Activated T-cell treated with anti-CD3 and anti-CD28 coated beads, Interleukin-2, amount 50 U/mL, for 4 hours (primary cell): Measurements from ENCODE around the gene SCAF8. TPM values are rescaled to one million over a fixed set of nuclear protein-coding genes. Genes with fewer than 3 reads are reported as not detected.
"Not testable (repeated sequence)": the region's sequence is repeated elsewhere in the genome, so short reads cannot be mapped to it uniquely, and the experiment has no call there.

Source experiments
- ATAC-seq, 2 donors: fragments of 200-7000 bp; cut with Tn5 transposase; one replicate each; pipeline ENCODE4 v1.10.0; 2021
- DNase-seq: peaks from one replicate; pipeline ENCODE4 v3.0.0-alpha.2; 2020
- H3K27me3 Mint-ChIP-seq: one replicate; pipeline ENCODE4 v1.8.0; 2021; ENCODE audit warnings: low read depth, mixed read lengths
- H3K36me3 Mint-ChIP-seq: one replicate; pipeline ENCODE4 v1.8.0; 2022; ENCODE audit warnings: mixed read lengths; ENCODE audit not compliant: insufficient read depth
- H3K4me1 Mint-ChIP-seq: one replicate; pipeline ENCODE4 v1.8.0; 2021; ENCODE audit warnings: low read depth, mixed read lengths
- H3K4me3 Mint-ChIP-seq: one replicate; pipeline ENCODE4 v1.8.0; 2021; ENCODE audit warnings: mild to moderate bottlenecking, moderate library complexity, mixed read lengths
- H3K9me3 Mint-ChIP-seq: one replicate; pipeline ENCODE4 v1.8.0; 2021; ENCODE audit warnings: mixed read lengths
- total RNA-seq, 3 donors: library from RNA; stranded (reverse); gene quantifications; one replicate each; pipeline ENCODE4 v1.2.1, GENCODE V29; 2021

SCAF8 gene
- total RNA-seq, 3 donors from 2014 or later = 39.1 to 43.4 (median 43.1) TPM

- peaks cover 73% of the 10 kb centered on the region for H3K4me1 Mint-ChIP-seq
- ATAC-seq = no peak
- no peak overlapping the region for H3K4me3 Mint-ChIP-seq
- DNase-seq = no peak
- no peaks in the 10 kb centered on the region for H3K9me3 Mint-ChIP-seq
- H3K36me3 Mint-ChIP-seq = peaks cover 12% of the 10 kb centered on the region
- H3K27me3 Mint-ChIP-seq = no peaks in the 10 kb centered on the region
Observed at GRCh38 chr6:154749341-154749740, 16.1 kb downstream of the SCAF8 start.

GRCh38 chr6:154751011-154751800 lies 18.0 kb downstream of the SCAF8 start:
- H3K4me1 Mint-ChIP-seq = peaks cover 69% of the 10 kb centered on the region
- peak; percentile 43 for ATAC-seq

GRCh38 chr6:154752022-154752421 lies 18.8 kb downstream of the SCAF8 start:
- Mint-ChIP-seq H3K4me3 (no peak overlapping the region), H3K4me1 (peaks cover 65% of the 10 kb centered on the region), H3K9me3 (no peaks in the 10 kb centered on the region), H3K36me3 (peaks cover 8% of the 10 kb centered on the region), H3K27me3 (no peaks in the 10 kb centered on the region)
- no peak for DNase-seq
- ATAC-seq = no peak

More at GRCh38 chr6:154751011-154751800, 18.0 kb downstream of the SCAF8 start:
- H3K4me3 Mint-ChIP-seq = no peak overlapping the region
- no peak for DNase-seq
- H3K36me3 Mint-ChIP-seq = peaks cover 10% of the 10 kb centered on the region
- no peaks in the 10 kb centered on the region for H3K9me3 Mint-ChIP-seq
- H3K27me3 Mint-ChIP-seq = no peaks in the 10 kb centered on the region

GRCh38 chr6:154754152-154754551 lies 20.9 kb downstream of the SCAF8 start:
- ATAC-seq (peak in 1 of 2 donors; percentile 45), DNase-seq (no peak)
- peaks cover 16% of the 10 kb centered on the region for H3K36me3 Mint-ChIP-seq
- H3K4me1 Mint-ChIP-seq = peaks cover 67% of the 10 kb centered on the region
- no peak overlapping the region for H3K4me3 Mint-ChIP-seq
- no peaks in the 10 kb centered on the region for H3K27me3 Mint-ChIP-seq
- H3K9me3 Mint-ChIP-seq = no peaks in the 10 kb centered on the region

GRCh38 chr6:154757352-154758050 lies 24.3 kb downstream of the SCAF8 start:
- peaks cover 55% of the 10 kb centered on the region for H3K4me1 Mint-ChIP-seq
- H3K4me3 Mint-ChIP-seq = no peak overlapping the region
- no peak for DNase-seq
- no peaks in the 10 kb centered on the region for H3K27me3 Mint-ChIP-seq
- ATAC-seq = no peak
- H3K36me3 Mint-ChIP-seq = peaks cover 13% of the 10 kb centered on the region
- H3K9me3 Mint-ChIP-seq = no peaks in the 10 kb centered on the region

- Mint-ChIP-seq H3K9me3 (no peaks in the 10 kb centered on the region), H3K27me3 (no peaks in the 10 kb centered on the region), H3K36me3 (peaks cover 16% of the 10 kb centered on the region), H3K4me3 (no peak overlapping the region), H3K4me1 (peaks cover 58% of the 10 kb centered on the region)
- ATAC-seq (no peak), DNase-seq (no peak)
Observed at GRCh38 chr6:154758125-154758524, 24.9 kb downstream of the SCAF8 start.

GRCh38 chr6:154763650-154764049 lies 30.4 kb downstream of the SCAF8 start:
- H3K27me3 Mint-ChIP-seq = no peaks in the 10 kb centered on the region

GRCh38 chr6:154765273-154765672 lies 32.1 kb downstream of the SCAF8 start:
- DNase-seq = no peak
- Mint-ChIP-seq H3K27me3 (no peaks in the 10 kb centered on the region), H3K4me1 (peaks cover 78% of the 10 kb centered on the region), H3K4me3 (no peak overlapping the region), H3K36me3 (peaks cover 15% of the 10 kb centered on the region), H3K9me3 (no peaks in the 10 kb centered on the region)
- ATAC-seq = no peak

More at GRCh38 chr6:154763650-154764049, 30.4 kb downstream of the SCAF8 start:
- Mint-ChIP-seq H3K36me3 (peaks cover 14% of the 10 kb centered on the region), H3K9me3 (no peaks in the 10 kb centered on the region), H3K4me3 (no peak overlapping the region), H3K4me1 (peaks cover 72% of the 10 kb centered on the region)
- no peak for DNase-seq
- ATAC-seq = no peak

GRCh38 chr6:154766288-154766687 lies 33.1 kb downstream of the SCAF8 start:
- ATAC-seq (no peak), DNase-seq (no peak)
- peaks cover 80% of the 10 kb centered on the region for H3K4me1 Mint-ChIP-seq
- peaks cover 18% of the 10 kb centered on the region for H3K36me3 Mint-ChIP-seq
- H3K27me3 Mint-ChIP-seq = no peaks in the 10 kb centered on the region
- H3K4me3 Mint-ChIP-seq = no peak overlapping the region
- no peaks in the 10 kb centered on the region for H3K9me3 Mint-ChIP-seq

GRCh38 chr6:154767003-154767723 lies 33.9 kb downstream of the SCAF8 start:
- Mint-ChIP-seq H3K9me3 (no peaks in the 10 kb centered on the region), H3K36me3 (peaks cover 18% of the 10 kb centered on the region), H3K4me3 (no peak overlapping the region), H3K4me1 (peaks cover 84% of the 10 kb centered on the region), H3K27me3 (no peaks in the 10 kb centered on the region)
- no peak for DNase-seq
- no peak for ATAC-seq

GRCh38 chr6:154768280-154768679 lies 35.1 kb downstream of the SCAF8 start:
- Mint-ChIP-seq H3K36me3 (peaks cover 13% of the 10 kb centered on the region), H3K27me3 (no peaks in the 10 kb centered on the region), H3K4me1 (peaks cover 85% of the 10 kb centered on the region), H3K4me3 (no peak overlapping the region), H3K9me3 (no peaks in the 10 kb centered on the region)
- DNase-seq = no peak
- no peak for ATAC-seq

- Mint-ChIP-seq H3K27me3 (no peaks in the 10 kb centered on the region), H3K4me3 (no peak overlapping the region)
- peak; percentile 83 to 86 for ATAC-seq
Observed at GRCh38 chr6:154773610-154774089, 40.4 kb downstream of the SCAF8 start.

GRCh38 chr6:154779157-154779556 lies 45.9 kb downstream of the SCAF8 start:
- peaks cover 38% of the 10 kb centered on the region for H3K4me1 Mint-ChIP-seq
- peaks cover 36% of the 10 kb centered on the region for H3K36me3 Mint-ChIP-seq
- H3K9me3 Mint-ChIP-seq = not testable (repeated sequence)

More at GRCh38 chr6:154773610-154774089, 40.4 kb downstream of the SCAF8 start:
- Mint-ChIP-seq H3K4me1 (peaks cover 53% of the 10 kb centered on the region), H3K9me3 (no peaks in the 10 kb centered on the region), H3K36me3 (peaks cover 21% of the 10 kb centered on the region)
- DNase-seq = no peak

GRCh38 chr6:154782193-154782592 lies 49.0 kb downstream of the SCAF8 start:
- ATAC-seq (no peak), DNase-seq (no peak)
- Mint-ChIP-seq H3K4me1 (peaks cover 41% of the 10 kb centered on the region), H3K27me3 (no peaks in the 10 kb centered on the region), H3K36me3 (peaks cover 33% of the 10 kb centered on the region), H3K4me3 (no peak overlapping the region), H3K9me3 (no peaks in the 10 kb centered on the region)

More at GRCh38 chr6:154779157-154779556, 45.9 kb downstream of the SCAF8 start:
- H3K4me3 Mint-ChIP-seq, ATAC-seq, H3K27me3 Mint-ChIP-seq, DNase-seq: not testable (repeated sequence)
